SK-N-SH treated with all-trans-retinoic acid at 6 μM for 48 hours (cell line): Measurements from ENCODE around the gene TIMM50.

ENCODE experiments used
- TCF4 ChIP-seq: fragments of 250-450 bp; sonication (Bioruptor Pico); IDR thresholded peaks from 2 replicates; pipeline ENCODE4 v1.8.0; 2021; ENCODE audit warnings: mild to moderate bottlenecking, moderate library complexity, borderline replicate concordance
- ZC3H10 ChIP-seq: fragments of 250-450 bp; sonication (Bioruptor Pico); IDR thresholded peaks from 2 replicates; pipeline ENCODE4 v1.5.1; 2021; ENCODE audit warnings: mild to moderate bottlenecking, moderate library complexity
- ZFP3 ChIP-seq: fragments of 250-450 bp; sonication (Bioruptor Pico); IDR thresholded peaks from 2 replicates; pipeline ENCODE4 v1.5.0; 2020; ENCODE audit warnings: mild to moderate bottlenecking, moderate library complexity
- TF ChIP-seq, protein P1 (sequence below): fragments of 250-450 bp; sonication (Bioruptor Pico); IDR thresholded peaks from 2 replicates; pipeline ENCODE4 v1.5.1; 2020; ENCODE audit warnings: low read depth, mild to moderate bottlenecking, moderate library complexity

DNA sequence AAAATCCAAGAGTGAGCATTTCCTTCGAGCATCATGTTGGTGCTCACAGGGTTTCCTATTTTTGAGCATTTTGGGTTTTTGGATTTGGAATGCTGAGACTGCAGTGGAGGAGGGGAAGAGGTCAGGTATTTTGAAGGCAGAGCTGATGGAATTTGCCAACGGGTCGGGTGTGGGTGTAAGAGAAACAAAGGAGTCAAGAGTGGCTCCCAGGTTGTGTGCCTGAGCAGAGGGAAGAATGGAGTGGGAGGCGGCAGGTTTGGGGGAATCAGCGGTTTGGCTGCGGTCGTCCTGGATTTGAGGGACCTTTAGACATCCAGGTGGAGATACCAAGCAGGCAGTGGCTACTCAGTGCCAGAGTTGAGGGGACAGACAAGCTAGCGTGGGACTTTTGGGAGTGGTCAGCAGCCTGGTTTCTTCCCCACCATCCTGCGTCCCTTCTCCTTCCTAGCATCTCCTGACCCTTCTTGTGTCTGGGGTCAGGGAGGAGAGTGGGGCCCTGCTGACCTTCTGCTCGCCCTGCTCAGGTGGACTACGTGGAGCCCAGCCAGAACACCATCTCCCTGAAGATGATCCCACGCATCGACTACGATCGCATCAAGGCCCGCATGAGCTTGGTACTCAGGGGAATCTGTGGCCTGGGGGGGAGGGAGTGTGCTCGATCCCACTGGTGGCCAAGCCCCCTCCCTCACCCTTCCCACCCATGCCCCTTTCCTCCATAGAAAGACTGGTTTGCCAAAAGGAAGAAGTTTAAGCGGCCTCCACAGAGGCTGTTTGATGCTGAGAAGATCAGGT, 14.5 kb upstream of the TIMM50 start:
- TF ChIP-seq ZFP3 (CRISPR knock-in tag) (no peak), TCF4 (no peak), ZC3H10 (CRISPR knock-in tag) (no peak)
- TF ChIP-seq, protein P1, sequence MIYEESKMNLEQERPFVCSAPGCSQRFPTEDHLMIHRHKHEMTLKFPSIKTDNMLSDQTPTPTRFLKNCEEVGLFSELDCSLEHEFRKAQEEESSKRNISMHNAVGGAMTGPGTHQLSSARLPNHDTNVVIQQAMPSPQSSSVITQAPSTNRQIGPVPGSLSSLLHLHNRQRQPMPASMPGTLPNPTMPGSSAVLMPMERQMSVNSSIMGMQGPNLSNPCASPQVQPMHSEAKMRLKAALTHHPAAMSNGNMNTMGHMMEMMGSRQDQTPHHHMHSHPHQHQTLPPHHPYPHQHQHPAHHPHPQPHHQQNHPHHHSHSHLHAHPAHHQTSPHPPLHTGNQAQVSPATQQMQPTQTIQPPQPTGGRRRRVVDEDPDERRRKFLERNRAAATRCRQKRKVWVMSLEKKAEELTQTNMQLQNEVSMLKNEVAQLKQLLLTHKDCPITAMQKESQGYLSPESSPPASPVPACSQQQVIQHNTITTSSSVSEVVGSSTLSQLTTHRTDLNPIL (CRISPR knock-in tag), result no peak
